NB4 (cell line): Measurements from ENCODE around the gene AMH.

Source experiments
- CTCF ChIP-seq: IDR thresholded peaks from one replicate; pipeline ENCODE4 v1.5.1; 2012; ENCODE audit warnings: low read depth, low read length
- MAX ChIP-seq: IDR thresholded peaks from 2 replicates; pipeline ENCODE4 v1.6.1; 2011; ENCODE audit warnings: low read depth, low read length
- MYC ChIP-seq: IDR thresholded peaks from 2 replicates; pipeline ENCODE4 v1.6.1; 2011; ENCODE audit warnings: low read depth, low read length
- POLR2A ChIP-seq: IDR thresholded peaks from 2 replicates; pipeline ENCODE4 v1.6.1; 2011; ENCODE audit warnings: mild to moderate bottlenecking; ENCODE audit not compliant: insufficient read length; ENCODE audit errors: extremely low read depth

GRCh38 chr19:2283835-2284507, 34.8 kb downstream of the AMH start:
- TF ChIP-seq CTCF (no peak), POLR2A (no peak), MYC (no peak), MAX (no peak)
